Dendritic cell treated with granulocyte-macrophage colony-stimulating factor and Interleukin-4, amounts not matched to agents 40 ng/mL and 50 ng/mL, for 4 days (primary cell): ENCODE measurements around the gene PERM1.

Experiments
- H3K27ac Mint-ChIP-seq: one replicate; pipeline ENCODE4 v1.8.0; 2022; ENCODE audit warnings: mild to moderate bottlenecking, mixed read lengths
- H3K27me3 Mint-ChIP-seq: one replicate; pipeline ENCODE4 v1.8.0; 2022; ENCODE audit warnings: mild to moderate bottlenecking, mixed read lengths
- H3K36me3 Mint-ChIP-seq: one replicate; pipeline ENCODE4 v1.8.0; 2022; ENCODE audit warnings: low read depth, mixed read lengths
- H3K4me1 Mint-ChIP-seq: one replicate; pipeline ENCODE4 v1.8.0; 2022; ENCODE audit warnings: low read depth, mixed read lengths
- H3K4me3 Mint-ChIP-seq: one replicate; pipeline ENCODE4 v1.8.0; 2022; ENCODE audit warnings: mild to moderate bottlenecking, moderate library complexity, mixed read lengths
- H3K9me3 Mint-ChIP-seq: one replicate; pipeline ENCODE4 v1.8.0; 2022; ENCODE audit warnings: mixed read lengths
- intact Hi-C: fragments of 100-400 bp; cut with micrococcal nuclease; formaldehyde crosslinking; loops from one replicate; pipeline ENCODE4 v1.15.0; 2022

Gene PERM1

GRCh38 chr1:972726-973458 lies 9.0 kb downstream of the PERM1 start:
- Mint-ChIP-seq H3K4me3 (no peak overlapping the region), H3K27me3 (peaks cover 69% of the 10 kb centered on the region), H3K27ac (no peak overlapping the region), H3K36me3 (no peaks in the 10 kb centered on the region), H3K4me1 (peaks cover 5% of the 10 kb centered on the region), H3K9me3 (no peaks in the 10 kb centered on the region)
- intact Hi-C loops: no loop called here

GRCh38 chr1:971751-972506 lies 10.0 kb downstream of the PERM1 start:
- no peaks in the 10 kb centered on the region for H3K36me3 Mint-ChIP-seq
- no peak overlapping the region for H3K4me3 Mint-ChIP-seq
- intact Hi-C loops: no loop called here
- H3K27ac Mint-ChIP-seq: no peak overlapping the region
- H3K4me1 Mint-ChIP-seq: peaks cover 9% of the 10 kb centered on the region
- H3K27me3 Mint-ChIP-seq: peaks cover 77% of the 10 kb centered on the region
- H3K9me3 Mint-ChIP-seq: no peaks in the 10 kb centered on the region

DNA sequence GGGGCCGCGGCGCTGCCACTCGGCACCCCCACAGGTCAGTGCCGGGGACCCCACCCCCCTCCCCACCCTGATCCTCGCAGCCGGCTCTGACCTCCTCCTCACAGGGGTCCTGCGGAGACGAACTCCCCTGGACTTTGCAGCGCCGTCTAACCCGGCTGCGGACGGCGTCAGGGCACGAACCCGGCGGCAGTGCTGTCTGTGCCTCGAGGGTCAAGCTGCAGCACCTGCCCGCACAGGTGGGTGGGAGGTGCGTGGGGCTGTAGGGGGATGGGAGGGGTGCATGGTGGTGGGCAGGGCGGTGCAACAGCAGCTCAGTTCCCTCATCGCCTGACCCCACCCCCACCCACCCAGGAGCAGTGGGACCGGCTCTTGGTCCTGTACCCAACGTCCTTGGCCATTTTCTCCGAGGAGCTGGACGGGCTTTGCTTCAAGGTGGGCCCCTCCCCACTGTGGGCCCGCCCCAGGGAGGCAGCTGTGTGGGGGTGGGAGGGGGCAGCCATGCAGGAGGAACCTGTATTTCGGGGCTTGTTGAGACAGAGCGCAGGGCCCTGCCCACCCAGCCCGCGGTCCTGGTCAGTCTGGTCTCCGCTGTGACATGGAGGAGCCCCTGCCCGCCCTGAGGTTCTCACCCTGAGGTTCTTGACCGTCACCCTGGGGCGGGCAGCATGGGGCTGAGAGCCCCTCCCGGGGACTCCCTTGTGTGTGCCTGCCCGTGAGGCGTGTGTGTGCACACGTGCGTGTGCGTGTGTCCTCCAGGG lies 10.7 kb downstream of the PERM1 start:
- peaks cover 14% of the 10 kb centered on the region for H3K4me1 Mint-ChIP-seq
- no peak overlapping the region for H3K4me3 Mint-ChIP-seq
- H3K9me3 Mint-ChIP-seq: no peaks in the 10 kb centered on the region
- intact Hi-C loops: no loop called here
- H3K27ac Mint-ChIP-seq: no peak overlapping the region
- no peaks in the 10 kb centered on the region for H3K36me3 Mint-ChIP-seq
- H3K27me3 Mint-ChIP-seq: peaks cover 77% of the 10 kb centered on the region

DNA sequence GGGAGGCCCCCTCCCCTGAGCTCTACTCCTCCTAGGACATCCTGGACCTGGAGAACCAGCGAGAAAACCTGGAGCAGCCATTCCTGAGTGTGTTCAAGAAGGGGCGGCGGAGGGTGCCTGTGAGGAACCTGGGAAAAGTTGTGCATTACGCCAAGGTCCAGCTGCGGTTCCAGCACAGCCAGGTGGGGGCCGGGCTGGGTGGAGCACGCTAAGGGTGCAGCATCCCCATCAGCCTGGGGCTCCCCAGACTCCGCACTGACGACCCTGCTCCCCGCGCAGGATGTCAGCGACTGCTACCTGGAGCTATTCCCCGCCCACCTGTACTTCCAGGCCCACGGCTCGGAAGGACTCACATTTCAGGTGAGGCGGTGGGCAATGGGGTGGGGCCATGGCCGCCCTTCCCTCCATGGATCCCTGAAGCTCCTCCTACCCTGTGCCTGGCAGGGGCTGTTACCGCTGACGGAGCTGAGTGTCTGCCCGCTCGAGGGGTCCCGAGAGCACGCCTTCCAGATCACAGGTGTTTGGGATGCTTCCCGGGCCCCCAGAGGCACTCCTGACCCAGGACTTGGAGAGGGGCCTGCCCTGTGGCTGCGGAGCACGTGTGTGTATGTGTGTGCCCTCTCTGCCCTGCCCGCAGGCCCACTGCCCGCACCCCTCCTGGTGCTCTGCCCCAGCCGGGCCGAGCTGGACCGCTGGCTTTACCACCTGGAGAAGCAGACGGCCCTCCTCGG lies 11.5 kb downstream of the PERM1 start:
- Mint-ChIP-seq H3K4me3 (no peak overlapping the region), H3K27ac (no peak overlapping the region), H3K9me3 (no peaks in the 10 kb centered on the region), H3K36me3 (peaks cover 3% of the 10 kb centered on the region), H3K4me1 (peaks cover 16% of the 10 kb centered on the region), H3K27me3 (peaks cover 73% of the 10 kb centered on the region)
- intact Hi-C loops: no loop called here

DNA sequence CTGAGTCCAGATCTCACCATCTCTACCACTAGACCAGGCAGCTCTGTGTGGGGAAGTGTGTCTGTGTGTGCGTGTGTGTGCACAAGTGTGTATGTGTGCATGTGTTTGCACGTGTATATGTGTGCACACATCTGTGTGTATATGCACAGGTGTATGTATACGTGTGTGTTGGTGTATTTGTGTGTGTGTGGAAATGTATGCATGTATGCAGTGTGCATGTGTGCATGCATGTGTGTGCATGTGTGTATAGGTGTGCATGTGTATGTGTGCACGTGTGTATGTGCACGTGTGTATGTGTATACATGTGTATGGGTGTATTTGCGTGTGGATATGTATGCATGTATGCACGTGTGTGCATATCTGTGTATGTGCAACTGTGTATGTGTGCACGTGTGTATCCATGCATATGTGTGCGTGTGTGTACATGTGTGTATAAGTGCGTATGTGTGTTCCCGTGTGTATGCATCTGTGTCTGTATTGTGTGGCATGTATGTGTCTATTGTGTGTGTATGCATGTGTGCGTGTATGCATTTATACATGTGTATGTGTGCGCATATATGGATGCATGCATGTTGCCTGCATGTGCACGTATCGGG lies 12.5 kb downstream of the PERM1 start:
- intact Hi-C loops: no loop called here
- Mint-ChIP-seq H3K36me3 (peaks cover 10% of the 10 kb centered on the region), H3K4me1 (peaks cover 23% of the 10 kb centered on the region), H3K4me3 (no peak overlapping the region), H3K27me3 (peaks cover 69% of the 10 kb centered on the region), H3K27ac (no peak overlapping the region), H3K9me3 (no peaks in the 10 kb centered on the region)

DNA sequence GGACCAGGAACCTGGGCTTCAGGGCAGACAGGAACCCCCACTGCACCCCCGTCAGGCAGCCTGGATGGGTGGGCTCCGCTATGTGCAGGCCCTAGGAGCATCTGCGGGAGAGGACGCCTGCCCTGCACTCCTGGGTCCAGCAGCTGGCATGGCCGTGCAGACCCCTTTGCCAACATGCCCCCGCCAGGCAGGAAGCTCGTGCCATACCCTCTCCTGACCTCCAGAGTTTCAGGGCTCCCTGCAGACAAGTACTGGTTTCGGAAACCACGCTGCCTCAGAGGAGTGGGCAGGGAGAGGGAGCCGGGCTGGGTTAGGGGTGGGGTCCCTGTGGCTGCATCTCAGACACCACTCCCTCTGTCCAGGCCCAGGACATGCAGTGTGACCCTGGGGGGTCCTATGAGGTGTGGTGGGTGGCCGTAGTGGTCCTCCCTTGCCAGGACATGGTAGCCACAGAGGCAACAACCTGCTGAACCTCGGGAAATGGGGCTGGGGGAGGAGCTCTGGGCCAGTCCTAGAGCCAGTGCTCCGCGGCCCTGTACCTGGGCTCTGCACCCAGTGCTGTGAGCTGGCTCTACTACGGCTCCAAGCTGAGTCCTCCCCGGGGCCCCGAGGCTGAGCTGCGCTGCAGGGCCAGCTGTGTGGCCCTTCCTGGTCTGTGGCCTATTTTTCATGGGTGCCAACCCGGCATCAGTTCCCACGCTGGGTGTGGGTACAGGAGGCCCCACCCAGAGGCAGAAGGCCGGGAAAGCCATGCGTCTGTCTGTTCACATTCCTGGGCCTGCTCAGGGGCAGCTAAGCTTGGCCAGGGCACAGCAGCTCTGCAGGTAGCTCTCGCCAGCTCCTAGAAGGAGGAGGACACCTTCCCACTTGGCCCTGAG lies 14.2 kb downstream of the PERM1 start:
- peaks cover 23% of the 10 kb centered on the region for H3K4me1 Mint-ChIP-seq
- H3K27me3 Mint-ChIP-seq: peaks cover 57% of the 10 kb centered on the region
- intact Hi-C loops: no loop called here
- H3K4me3 Mint-ChIP-seq: no peak overlapping the region
- H3K9me3 Mint-ChIP-seq: no peaks in the 10 kb centered on the region
- no peak overlapping the region for H3K27ac Mint-ChIP-seq
- H3K36me3 Mint-ChIP-seq: peaks cover 27% of the 10 kb centered on the region

- Mint-ChIP-seq H3K36me3 (peaks cover 36% of the 10 kb centered on the region), H3K4me1 (peaks cover 31% of the 10 kb centered on the region), H3K27me3 (peaks cover 53% of the 10 kb centered on the region), H3K27ac (peak overlapping the region; percentile 37), H3K9me3 (no peaks in the 10 kb centered on the region), H3K4me3 (peak overlapping the region; percentile 88)
- intact Hi-C loops: no loop called here
Measured at GRCh38 chr1:966704-967300, 15.1 kb downstream of the PERM1 start.

GRCh38 chr1:966135-966703 lies 15.7 kb downstream of the PERM1 start, which contains the start of gene PLEKHN1:
Gene PLEKHN1, plus strand, starts transcription at chr1:966482. Its CDS starts 50 bp downstream, at chr1:966532.
- Mint-ChIP-seq H3K4me3 (peak within 1 kb of the TSS; percentile 88), H3K27ac (peak within 1 kb of the TSS; percentile 37), H3K9me3 (no peaks in the 10 kb centered on the region), H3K36me3 (peaks cover 37% of the 10 kb centered on the region), H3K27me3 (peaks cover 53% of the 10 kb centered on the region), H3K4me1 (peaks cover 36% of the 10 kb centered on the region)
- intact Hi-C loops: no loop called here

DNA sequence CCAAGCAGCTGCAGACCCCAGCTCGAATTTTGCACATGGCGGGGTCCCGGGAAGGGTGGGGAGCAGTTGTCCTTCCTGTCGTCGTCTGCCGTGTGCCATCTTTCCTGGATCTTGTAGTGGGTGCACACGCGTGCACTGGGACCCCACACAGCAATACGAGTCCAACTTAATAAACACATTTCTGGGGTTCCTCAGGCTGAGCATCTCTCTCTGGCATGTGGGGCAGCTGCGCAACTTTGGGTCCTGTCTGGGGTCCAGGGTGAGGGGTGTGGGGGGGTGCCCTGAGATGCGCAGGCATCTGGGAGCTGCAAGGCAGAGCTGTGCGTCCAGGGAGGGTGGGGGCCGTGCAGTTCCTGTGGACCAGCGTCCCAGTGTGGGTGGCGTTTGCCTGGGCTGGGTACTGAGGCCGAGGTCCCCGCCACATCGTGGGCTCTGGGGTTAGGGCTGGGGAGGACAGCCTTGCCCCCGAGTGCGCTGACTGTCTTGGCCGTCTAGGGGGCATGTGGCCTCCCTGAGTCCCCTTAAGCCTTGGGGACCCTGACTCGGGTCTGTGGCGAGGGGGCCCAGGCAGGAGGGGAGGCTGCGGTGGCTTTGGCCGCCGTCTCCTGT lies 16.3 kb downstream of the PERM1 start:
- intact Hi-C loops: no loop called here
- no peak overlapping the region for H3K27ac Mint-ChIP-seq

DNA sequence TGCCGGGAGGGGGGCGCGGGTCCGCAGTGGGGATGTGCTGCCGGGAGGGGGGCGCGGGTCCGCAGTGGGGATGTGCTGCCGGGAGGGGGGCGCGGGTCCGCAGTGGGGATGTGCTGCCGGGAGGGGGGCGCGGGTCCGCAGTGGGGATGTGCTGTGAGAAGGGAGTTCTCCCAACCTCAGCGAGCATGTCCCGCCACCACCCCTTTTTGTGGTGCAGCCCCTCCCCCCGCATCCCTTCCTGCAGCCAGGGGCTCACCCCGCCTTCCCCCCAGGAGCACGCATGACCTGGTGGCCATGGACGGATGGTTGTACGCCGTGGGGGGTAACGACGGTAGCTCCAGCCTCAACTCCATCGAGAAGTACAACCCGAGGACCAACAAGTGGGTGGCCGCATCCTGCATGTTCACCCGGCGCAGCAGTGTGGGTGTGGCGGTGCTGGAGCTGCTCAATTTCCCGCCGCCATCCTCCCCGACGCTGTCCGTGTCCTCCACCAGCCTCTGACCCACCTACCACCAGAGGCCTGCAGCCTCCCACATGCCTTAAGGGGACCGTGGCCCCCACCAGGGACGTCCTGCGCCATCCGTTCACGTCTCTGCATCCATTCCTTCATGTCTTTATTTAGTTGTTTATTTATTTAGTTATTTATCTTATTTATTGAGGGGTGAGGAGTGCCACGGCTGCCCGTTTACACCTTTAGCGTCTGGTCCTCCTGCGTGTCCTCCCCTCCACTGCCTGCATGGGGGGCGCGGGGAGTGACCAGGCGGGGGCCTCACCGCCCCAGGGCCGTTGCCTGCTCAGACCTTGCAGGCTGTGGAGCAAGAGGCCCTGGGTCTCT lies 17.0 kb downstream of the PERM1 start:
- Mint-ChIP-seq H3K4me3 (no peak overlapping the region), H3K36me3 (peaks cover 37% of the 10 kb centered on the region), H3K4me1 (peaks cover 36% of the 10 kb centered on the region), H3K9me3 (no peaks in the 10 kb centered on the region), H3K27ac (no peak overlapping the region), H3K27me3 (peaks cover 48% of the 10 kb centered on the region)
- intact Hi-C loops: no loop called here

More for the DNA sequence above, 16.3 kb downstream of the PERM1 start:
- Mint-ChIP-seq H3K27me3 (peaks cover 49% of the 10 kb centered on the region), H3K36me3 (peaks cover 37% of the 10 kb centered on the region), H3K4me1 (peaks cover 36% of the 10 kb centered on the region), H3K4me3 (peak overlapping the region; percentile 42), H3K9me3 (no peaks in the 10 kb centered on the region)
